ENCODE data around the gene TRAPPC8.
"Not testable (repeated sequence)": the region's sequence is repeated elsewhere in the genome, so short reads cannot be mapped to it uniquely, and the experiment has no call there.

Gene TRAPPC8

DNA sequence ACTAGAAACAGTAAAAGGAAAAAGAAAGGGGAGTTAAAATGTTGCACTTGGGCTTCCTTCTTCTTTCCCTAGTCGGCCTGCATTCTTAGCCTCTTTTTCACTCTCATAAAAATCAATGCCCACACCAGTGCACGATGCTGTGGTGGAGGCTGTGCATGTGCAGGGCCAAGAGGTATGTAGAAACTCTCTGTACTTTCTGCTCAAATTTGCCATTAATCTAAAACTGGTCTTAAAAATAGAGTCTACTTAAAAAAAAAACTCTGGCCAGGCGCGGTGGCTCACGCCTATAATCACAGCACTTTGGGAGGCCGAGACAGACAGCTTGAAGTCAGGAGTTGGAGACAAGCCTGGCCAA is 11.1 kb downstream of the TRAPPC8 start:
- Histone ChIP-seq H3K9me3 (replicated peaks in 1 of 11) (no peaks in the 10 kb centered on the region), H4K20me1 (peaks cover 18 to 100% (median 85%) of the 10 kb centered on the region in 11 experiments; a peak in 21 of 22 replicates), H3K27me3 (no peaks in the 10 kb centered on the region), H3K4me3 (no peak overlapping the region), H3K4me1 (peaks cover 5 to 28% (median 12%) of the 10 kb centered on the region in 10 experiments; a peak in 17 of 20 replicates), H3K27ac (no peak overlapping the region), H3K36me3 (peaks cover 63 to 94% (median 87%) of the 10 kb centered on the region in 11 experiments), H3K9ac (0 out of 22 replicates have a peak overlapping the region, but pooled peaks of 1 of the 11 experiments have one; percentile 9), H3K4me2 (no peak overlapping the region)
- no peak for TF ChIP-seq Cebpa-rat (IDR thresholded peaks at IDR 0.05)

DNA sequence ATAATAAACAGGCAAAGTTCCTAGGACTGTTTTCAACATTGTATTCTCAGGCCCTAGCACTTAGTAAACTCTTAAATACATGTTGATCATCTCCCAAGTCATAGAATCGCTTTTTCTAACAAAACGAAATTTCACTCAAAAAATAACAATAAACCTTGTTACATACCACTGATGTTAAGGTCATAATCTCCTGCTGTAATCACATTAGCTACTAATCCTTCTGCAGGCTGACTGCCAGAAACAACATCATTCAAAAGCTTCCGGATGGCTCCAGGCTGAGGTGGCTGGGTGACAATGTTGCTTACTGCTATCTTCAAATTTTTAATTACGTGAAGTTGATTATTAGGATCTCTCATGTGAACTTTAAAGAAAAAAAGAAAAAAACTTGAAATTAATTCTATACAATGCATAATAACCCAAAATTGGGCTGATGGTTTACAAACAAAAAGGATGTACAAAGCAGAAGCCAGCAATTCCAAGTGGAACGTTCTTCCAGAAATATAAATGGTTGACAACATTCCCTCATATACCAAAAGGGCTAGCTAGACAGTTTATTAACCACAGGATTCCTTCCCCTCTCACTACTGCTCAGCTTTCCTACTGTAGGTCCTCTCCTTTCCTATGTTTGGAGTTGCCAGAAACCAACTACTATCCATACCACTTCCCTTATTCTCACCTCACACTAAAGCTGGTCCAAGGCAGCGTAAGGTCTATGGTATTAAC is 11.6 kb downstream of the TRAPPC8 start:
- Histone ChIP-seq H3K9ac (0 out of 22 replicates have a peak overlapping the region, but pooled peaks of 1 of the 11 experiments have one; percentile 9), H3K4me3 (no peak overlapping the region), H4K20me1 (peaks cover 14 to 100% (median 86%) of the 10 kb centered on the region in 11 experiments; a peak in 21 of 22 replicates), H3K27ac (no peak overlapping the region), H3K4me2 (no peak overlapping the region), H3K9me3 (replicated peaks in 1 of 11) (peaks cover 0 to 3% (median 0%) of the 10 kb centered on the region in 11 experiments; a peak in 1 of 22 replicates), H3K4me1 (peaks cover 0 to 26% (median 8%) of the 10 kb centered on the region in 10 experiments; a peak in 14 of 20 replicates), H3K27me3 (no peaks in the 10 kb centered on the region), H3K36me3 (peaks cover 68 to 98% (median 89%) of the 10 kb centered on the region in 11 experiments)
- TF ChIP-seq Cebpa-rat (IDR thresholded peaks at IDR 0.05): no peak

DNA sequence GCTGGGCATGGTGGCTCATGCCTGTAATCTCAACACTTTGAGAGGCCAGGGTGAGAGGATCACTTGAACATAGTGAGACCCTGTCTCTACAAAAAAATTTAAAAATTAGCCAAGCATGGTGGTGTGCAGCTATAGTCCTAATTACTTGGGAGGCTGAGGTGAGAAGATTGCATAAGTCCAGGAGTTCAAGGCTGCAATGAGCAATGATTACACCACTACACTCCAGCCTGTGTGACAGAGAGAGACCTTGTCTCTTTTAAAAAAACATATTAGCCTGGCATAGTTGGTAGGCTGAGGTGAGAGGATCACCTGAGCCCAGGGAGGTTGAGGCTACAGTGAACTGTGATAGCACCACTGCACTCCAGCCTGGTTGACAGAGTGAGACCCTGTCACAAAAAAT is 13.7 kb downstream of the TRAPPC8 start:
- H3K4me3 ChIP-seq: no peak overlapping the region
- no peak for TF ChIP-seq Cebpa-rat (IDR thresholded peaks at IDR 0.05)

GRCh38 chr18:31926988-31927387 is 15.9 kb downstream of the TRAPPC8 start:
- not testable (repeated sequence) for H3K4me3 ChIP-seq; H3K27me3 ChIP-seq; H3K4me2 ChIP-seq; H3K9me3 ChIP-seq (replicated peaks in 1 of 11); H3K9ac ChIP-seq; H3K27ac ChIP-seq; H3K4me1 ChIP-seq
- peaks cover 7 to 99% (median 63%) of the 10 kb centered on the region in 11 experiments; a peak in 19 of 22 replicates for H4K20me1 ChIP-seq
- peaks cover 85 to 100% (median 97%) of the 10 kb centered on the region in 11 experiments for H3K36me3 ChIP-seq
- TF ChIP-seq Cebpa-rat (IDR thresholded peaks at IDR 0.05): peak; percentile 28 to 96 (median 80); a peak in 19 of 22 replicates

More for the DNA sequence above, 13.7 kb downstream of the TRAPPC8 start:
- Histone ChIP-seq H3K4me2 (no peak overlapping the region), H3K9ac (no peak overlapping the region), H3K27ac (no peak overlapping the region), H3K9me3 (replicated peaks in 1 of 11) (peaks cover 0 to 7% (median 0%) of the 10 kb centered on the region in 11 experiments; a peak in 1 of 22 replicates), H4K20me1 (peaks cover 11 to 100% (median 79%) of the 10 kb centered on the region in 11 experiments; a peak in 19 of 22 replicates), H3K27me3 (no peaks in the 10 kb centered on the region), H3K4me1 (peaks cover 0 to 22% (median 6%) of the 10 kb centered on the region in 10 experiments; a peak in 12 of 20 replicates), H3K36me3 (peaks cover 72 to 97% (median 88%) of the 10 kb centered on the region in 11 experiments)

DNA sequence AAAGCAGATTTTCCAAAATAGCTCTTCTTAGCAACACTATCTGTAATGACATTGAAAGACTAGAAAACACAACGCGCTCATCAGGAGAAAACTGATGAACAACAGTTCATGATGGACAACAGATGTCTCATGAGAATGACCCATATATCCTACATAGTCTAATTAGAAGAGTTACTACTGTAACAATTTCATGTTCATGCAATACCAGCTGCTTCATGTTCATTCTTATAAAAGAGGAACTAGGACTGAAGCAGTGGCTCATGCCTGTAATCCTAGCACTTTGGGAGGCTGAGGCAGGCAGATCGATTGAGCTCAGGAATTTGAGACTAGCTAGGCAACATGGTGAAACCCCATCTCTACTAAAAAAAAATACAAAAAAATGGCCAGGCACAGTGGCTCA is 22.7 kb downstream of the TRAPPC8 start:
- H3K36me3 ChIP-seq: peaks cover 69 to 97% (median 82%) of the 10 kb centered on the region in 11 experiments
- no peak overlapping the region for H3K9ac ChIP-seq
- peaks cover 0 to 89% (median 16%) of the 10 kb centered on the region in 11 experiments; a peak in 13 of 22 replicates for H4K20me1 ChIP-seq
- H3K4me1 ChIP-seq: peaks cover 8 to 48% (median 28%) of the 10 kb centered on the region in 10 experiments
- no peaks in the 10 kb centered on the region for H3K27me3 ChIP-seq
- no peaks in the 10 kb centered on the region for H3K9me3 ChIP-seq (replicated peaks in 1 of 11)
- no peak for TF ChIP-seq Cebpa-rat (IDR thresholded peaks at IDR 0.05)
- peak overlapping the region in 8 of 11 experiments; percentile 6 to 83 (median 18); a peak in 8 of 22 replicates for H3K4me2 ChIP-seq
- H3K4me3 ChIP-seq: no peak overlapping the region
- H3K27ac ChIP-seq: peak overlapping the region in 4 of 11 experiments; percentile 28 to 55 (median 44); a peak in 4 of 22 replicates

GRCh38 chr18:31919366-31919765 is 23.6 kb downstream of the TRAPPC8 start:
- Histone ChIP-seq H4K20me1 (peaks cover 0 to 89% (median 16%) of the 10 kb centered on the region in 11 experiments; a peak in 12 of 22 replicates), H3K36me3 (peaks cover 71 to 100% (median 84%) of the 10 kb centered on the region in 11 experiments)
- H3K9me3 ChIP-seq (replicated peaks in 1 of 11): not testable (repeated sequence)

GRCh38 chr18:31918733-31919132 is 24.2 kb downstream of the TRAPPC8 start:
- Histone ChIP-seq H3K36me3 (peaks cover 71 to 100% (median 84%) of the 10 kb centered on the region in 11 experiments), H3K27ac (peak overlapping the region in 4 of 11 experiments; percentile 2 to 55 (median 37); a peak in 6 of 22 replicates)

More at GRCh38 chr18:31919366-31919765, 23.6 kb downstream of the TRAPPC8 start:
- Histone ChIP-seq H3K4me1 (peaks cover 8 to 48% (median 28%) of the 10 kb centered on the region in 10 experiments), H3K4me2 (peak overlapping the region in 7 of 11 experiments; percentile 20 to 83 (median 58); a peak in 11 of 22 replicates), H3K27ac (peak overlapping the region in 4 of 11 experiments; percentile 27 to 55 (median 38); a peak in 6 of 22 replicates)
- not testable (repeated sequence) for H3K27me3 ChIP-seq, H3K4me3 ChIP-seq, H3K9ac ChIP-seq

GRCh38 chr18:31901063-31901462 is 41.9 kb downstream of the TRAPPC8 start:
- no peak overlapping the region for H3K27ac ChIP-seq
- no peak overlapping the region for H3K9ac ChIP-seq
- H3K27me3 ChIP-seq: no peaks in the 10 kb centered on the region
- peaks cover 90 to 100% (median 97%) of the 10 kb centered on the region in 11 experiments for H3K36me3 ChIP-seq
- no peak overlapping the region for H3K4me3 ChIP-seq
- no peak for TF ChIP-seq Cebpa-rat (IDR thresholded peaks at IDR 0.05)
- H3K4me1 ChIP-seq: no peaks in the 10 kb centered on the region
- H4K20me1 ChIP-seq: peaks cover 0 to 30% (median 0%) of the 10 kb centered on the region in 11 experiments; a peak in 5 of 22 replicates
- no peaks in the 10 kb centered on the region for H3K9me3 ChIP-seq (replicated peaks in 1 of 11)
- H3K4me2 ChIP-seq: no peak overlapping the region

More at GRCh38 chr18:31918733-31919132, 24.2 kb downstream of the TRAPPC8 start:
- H3K27me3 ChIP-seq: no peaks in the 10 kb centered on the region
- TF ChIP-seq Cebpa-rat (IDR thresholded peaks at IDR 0.05): no peak
- no peak overlapping the region for H3K9ac ChIP-seq
- H3K4me2 ChIP-seq: peak overlapping the region in 8 of 11 experiments; percentile 20 to 83 (median 52); a peak in 13 of 22 replicates
- no peaks in the 10 kb centered on the region for H3K9me3 ChIP-seq (replicated peaks in 1 of 11)
- peaks cover 0 to 90% (median 16%) of the 10 kb centered on the region in 11 experiments; a peak in 12 of 22 replicates for H4K20me1 ChIP-seq
- H3K4me3 ChIP-seq: no peak overlapping the region
- peaks cover 8 to 48% (median 28%) of the 10 kb centered on the region in 10 experiments for H3K4me1 ChIP-seq

- H3K27me3 ChIP-seq; H3K4me2 ChIP-seq; H3K4me1 ChIP-seq; H3K9me3 ChIP-seq (replicated peaks in 1 of 11); H3K9ac ChIP-seq; H3K4me3 ChIP-seq; H3K27ac ChIP-seq: not testable (repeated sequence)
- peaks cover 91 to 100% (median 98%) of the 10 kb centered on the region in 11 experiments for H3K36me3 ChIP-seq
- H4K20me1 ChIP-seq: peaks cover 0 to 43% (median 0%) of the 10 kb centered on the region in 11 experiments; a peak in 5 of 22 replicates
These were observed 43.2 kb downstream of the TRAPPC8 start for GRCh38 chr18:31899771-31900170.

Data from BLaER1 treated with 17β-estradiol and CSF1 and Interleukin-3, amounts not matched to agents 10 nM and 100 nM (cell line).